ENCODE measurements around the gene ATL3.
"Not testable (repeated sequence)": the region's sequence is repeated elsewhere in the genome, so short reads cannot be mapped to it uniquely, and the experiment has no call there.

DNA sequence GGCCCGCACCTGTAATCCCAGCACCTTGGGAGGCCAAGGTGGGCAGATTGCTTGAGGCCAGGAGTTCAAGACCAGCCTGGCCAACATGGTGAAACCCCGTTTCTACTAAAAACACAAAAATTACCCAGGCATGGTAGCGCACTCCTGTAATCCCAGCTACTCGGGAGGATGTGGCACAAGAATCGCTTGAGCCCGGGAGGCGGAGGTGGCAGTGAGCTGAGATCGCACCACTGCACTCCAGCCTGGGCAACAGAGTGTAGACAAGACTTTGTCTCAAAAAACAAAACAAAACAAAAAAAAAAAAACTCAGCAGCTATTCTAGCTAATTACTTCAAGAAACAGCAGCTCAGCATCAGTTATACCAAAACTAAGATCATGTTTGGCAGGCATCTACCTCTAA, 32.7 kb downstream of the ATL3 start:
- not testable (repeated sequence) for TF ChIP-seq POLR2AphosphoS5 (IDR thresholded peaks at IDR 0.05)
- TF ChIP-seq, protein P1, sequence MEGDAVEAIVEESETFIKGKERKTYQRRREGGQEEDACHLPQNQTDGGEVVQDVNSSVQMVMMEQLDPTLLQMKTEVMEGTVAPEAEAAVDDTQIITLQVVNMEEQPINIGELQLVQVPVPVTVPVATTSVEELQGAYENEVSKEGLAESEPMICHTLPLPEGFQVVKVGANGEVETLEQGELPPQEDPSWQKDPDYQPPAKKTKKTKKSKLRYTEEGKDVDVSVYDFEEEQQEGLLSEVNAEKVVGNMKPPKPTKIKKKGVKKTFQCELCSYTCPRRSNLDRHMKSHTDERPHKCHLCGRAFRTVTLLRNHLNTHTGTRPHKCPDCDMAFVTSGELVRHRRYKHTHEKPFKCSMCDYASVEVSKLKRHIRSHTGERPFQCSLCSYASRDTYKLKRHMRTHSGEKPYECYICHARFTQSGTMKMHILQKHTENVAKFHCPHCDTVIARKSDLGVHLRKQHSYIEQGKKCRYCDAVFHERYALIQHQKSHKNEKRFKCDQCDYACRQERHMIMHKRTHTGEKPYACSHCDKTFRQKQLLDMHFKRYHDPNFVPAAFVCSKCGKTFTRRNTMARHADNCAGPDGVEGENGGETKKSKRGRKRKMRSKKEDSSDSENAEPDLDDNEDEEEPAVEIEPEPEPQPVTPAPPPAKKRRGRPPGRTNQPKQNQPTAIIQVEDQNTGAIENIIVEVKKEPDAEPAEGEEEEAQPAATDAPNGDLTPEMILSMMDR (IDR thresholded peaks at IDR 0.05): not testable (repeated sequence)

Data from stomach (tissue), 4 donors.